GM19035 (cell line): Measurements from ENCODE around the gene KLK7.

Source experiments
- ATAC-seq: cut with Tn5 transposase; IDR thresholded peaks from one replicate; pipeline ENCODE4 v1.9.1; 2021; ENCODE audit not compliant: unreplicated experiment

The KLK7 gene

GRCh38 chr19:50939596-50939995 is 44.1 kb downstream of the KLK7 start:
- ATAC-seq, result no peak

- no peak for ATAC-seq
Measured at GRCh38 chr19:50933640-50934039, 50.1 kb downstream of the KLK7 start.

- no peak for ATAC-seq
Measured at GRCh38 chr19:50932690-50933083, 51.0 kb downstream of the KLK7 start.

GRCh38 chr19:50932018-50932689 is 51.6 kb downstream of the KLK7 start:
- no peak for ATAC-seq

- no peak for ATAC-seq
Measured at GRCh38 chr19:50931023-50931422, 52.7 kb downstream of the KLK7 start.

- no peak for ATAC-seq
Measured at GRCh38 chr19:50928831-50929230, 54.9 kb downstream of the KLK7 start.
